Adrenal gland (tissue), 5 donors: Measurements from ENCODE around the gene SCAF8.

Source experiments
- POLR2A ChIP-seq, 2 donors: fragments of 450-650 bp; IDR thresholded peaks; one replicate each; pipeline ENCODE4 v1.6.1; 2017; ENCODE audit warnings: antibody characterized with exemption in 2 of 2, mild to moderate bottlenecking in 2 of 2, moderate library complexity in 1 of 2
- TF ChIP-seq, protein P1 (sequence below), 6 experiments: fragments of 450-650 bp in 4 of 6; fragments of 200-600 bp in 2 of 6; sonication (generic) in 1 of 6; IDR thresholded peaks; 1 replicate in 5 of 6; 2 replicates in 1 of 6; pipeline versions ENCODE4 v1.5.1 to v1.8.0; 2016 to 2021; ENCODE audit warnings: antibody characterized with exemption in 6 of 6, mild to moderate bottlenecking in 2 of 6, moderate library complexity in 1 of 6
- donor health status: DM: no; HTN: no; CAD: no.

DNA sequence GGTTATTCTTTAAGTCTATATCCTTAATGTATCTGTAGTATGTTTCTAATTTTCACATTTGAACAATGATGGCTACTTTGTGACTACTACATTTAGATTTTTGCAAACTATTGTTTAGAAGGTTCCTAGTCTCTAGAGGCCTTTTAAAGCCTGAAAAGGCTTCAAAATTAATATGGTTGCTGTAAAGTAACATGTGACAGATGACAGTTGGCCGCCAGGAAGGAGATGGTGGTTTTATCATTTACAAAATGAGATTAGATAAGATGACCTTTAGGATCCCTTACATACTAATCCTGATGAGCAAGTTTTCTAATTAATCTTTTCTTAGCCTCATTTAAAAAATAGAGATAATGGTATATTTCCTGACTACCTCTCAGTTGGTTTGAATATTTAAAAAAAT, 18.8 kb downstream of the SCAF8 start:
- TF ChIP-seq, protein P1, sequence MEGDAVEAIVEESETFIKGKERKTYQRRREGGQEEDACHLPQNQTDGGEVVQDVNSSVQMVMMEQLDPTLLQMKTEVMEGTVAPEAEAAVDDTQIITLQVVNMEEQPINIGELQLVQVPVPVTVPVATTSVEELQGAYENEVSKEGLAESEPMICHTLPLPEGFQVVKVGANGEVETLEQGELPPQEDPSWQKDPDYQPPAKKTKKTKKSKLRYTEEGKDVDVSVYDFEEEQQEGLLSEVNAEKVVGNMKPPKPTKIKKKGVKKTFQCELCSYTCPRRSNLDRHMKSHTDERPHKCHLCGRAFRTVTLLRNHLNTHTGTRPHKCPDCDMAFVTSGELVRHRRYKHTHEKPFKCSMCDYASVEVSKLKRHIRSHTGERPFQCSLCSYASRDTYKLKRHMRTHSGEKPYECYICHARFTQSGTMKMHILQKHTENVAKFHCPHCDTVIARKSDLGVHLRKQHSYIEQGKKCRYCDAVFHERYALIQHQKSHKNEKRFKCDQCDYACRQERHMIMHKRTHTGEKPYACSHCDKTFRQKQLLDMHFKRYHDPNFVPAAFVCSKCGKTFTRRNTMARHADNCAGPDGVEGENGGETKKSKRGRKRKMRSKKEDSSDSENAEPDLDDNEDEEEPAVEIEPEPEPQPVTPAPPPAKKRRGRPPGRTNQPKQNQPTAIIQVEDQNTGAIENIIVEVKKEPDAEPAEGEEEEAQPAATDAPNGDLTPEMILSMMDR (IDR thresholded peaks at IDR 0.05) = no peak
- no peak for TF ChIP-seq POLR2A (IDR thresholded peaks at IDR 0.05)
